GM21423 (cell line): Measurements from ENCODE around the gene PROM2.

Experiments
- ATAC-seq: cut with Tn5 transposase; IDR thresholded peaks from one replicate; pipeline ENCODE4 v1.9.1; 2021; ENCODE audit warnings: mild to moderate bottlenecking, moderate library complexity; ENCODE audit not compliant: unreplicated experiment

The PROM2 gene

GRCh38 chr2:95283562-95283961, 9.3 kb downstream of the PROM2 start:
- ATAC-seq: no peak

GRCh38 chr2:95284886-95285541, 10.8 kb downstream of the PROM2 start:
- ATAC-seq: no peak

GRCh38 chr2:95285542-95285932, 11.3 kb downstream of the PROM2 start:
- no peak for ATAC-seq

GRCh38 chr2:95287336-95287735, 13.1 kb downstream of the PROM2 start:
- no peak for ATAC-seq

- ATAC-seq: no peak
Measured at GRCh38 chr2:95287806-95288205, 13.6 kb downstream of the PROM2 start.

- ATAC-seq: no peak
Measured at GRCh38 chr2:95289253-95289652, 15.0 kb downstream of the PROM2 start.

- no peak for ATAC-seq
Measured at GRCh38 chr2:95291222-95291621, 17.0 kb downstream of the PROM2 start.

GRCh38 chr2:95292623-95293260, 18.5 kb downstream of the PROM2 start:
- no peak for ATAC-seq

GRCh38 chr2:95294579-95295250, 20.5 kb downstream of the PROM2 start:
- no peak for ATAC-seq

GRCh38 chr2:95295376-95295775, 21.1 kb downstream of the PROM2 start:
- ATAC-seq: no peak

- no peak for ATAC-seq
Measured at GRCh38 chr2:95296011-95296410, 21.8 kb downstream of the PROM2 start.

GRCh38 chr2:95296880-95297487, 22.7 kb downstream of the PROM2 start, which contains the start of gene KCNIP3:
TSS of gene KCNIP3 (plus strand) at chr2:95297347. CDS start at chr2:95297439, 92 bp downstream.
- no peak for ATAC-seq

GRCh38 chr2:95297639-95298395, 23.6 kb downstream of the PROM2 start:
- no peak for ATAC-seq

GRCh38 chr2:95298486-95299111, 24.4 kb downstream of the PROM2 start:
- ATAC-seq: no peak

- ATAC-seq: no peak
Measured at GRCh38 chr2:95299961-95300360, 25.7 kb downstream of the PROM2 start.

GRCh38 chr2:95300450-95300849, 26.2 kb downstream of the PROM2 start:
- no peak for ATAC-seq

GRCh38 chr2:95301186-95301585, 26.9 kb downstream of the PROM2 start:
- ATAC-seq: no peak

GRCh38 chr2:95301876-95302641, 27.8 kb downstream of the PROM2 start:
- no peak for ATAC-seq

GRCh38 chr2:95303191-95303919, 29.1 kb downstream of the PROM2 start:
- no peak for ATAC-seq
